ENCODE measurements around the gene DIAPH3.

DIAPH3 gene

GRCh38 chr13:59625111-59625510, 538.6 kb downstream of the DIAPH3 start:
- DNase-seq (ENCODE audit: low spot score), result no peak

GRCh38 chr13:59623206-59623915, 540.4 kb downstream of the DIAPH3 start:
- DNase-seq (ENCODE audit: low spot score), result no peak

GRCh38 chr13:59621773-59622172, 542.0 kb downstream of the DIAPH3 start:
- DNase-seq (ENCODE audit: low spot score), result no peak

All from SW480 (cell line).